Measurements from ENCODE around the gene ARL6IP4. TPM values are rescaled to one million over a fixed set of nuclear protein-coding genes. Genes with fewer than 3 reads are reported as not detected.

ARL6IP4 gene
- polyA plus RNA-seq, 2 of the 4 experiments (the other 2 are of a cell fraction) = 208 to 209 TPM

GRCh38 chr12:122956035-122956434, 24.4 kb upstream of the ARL6IP4 start:
- ATAC-seq (no peak), DNase-seq (ENCODE audit: low read depth in 1 of 2, low spot score in 1 of 2) (no peak), FAIRE-seq (no peak)
- H3K4me2 ChIP-seq = no peak overlapping the region
- no peak for TF ChIP-seq CBX8 (IDR thresholded peaks at IDR 0.05)
- peak; percentile 40 for TF ChIP-seq REST (IDR thresholded peaks at IDR 0.05)
- peaks cover 11% of the 10 kb centered on the region for H3K4me1 ChIP-seq
- WGBS (ENCODE audit: missing lambda C conversion rate) = 83% methylated on average over 2 of the region's 2 CpGs
- POLR2A ChIA-PET = no interaction called here
- CTCF ChIA-PET = interaction anchor here (0.9 to 25.9 kb wide), 9 partner anchors 8 to 318 kb away, joined by 3 to 522 read pairs (median 7); partner anchors contain the start of gene ABCB9
- no peak overlapping the region for H3K4me3 ChIP-seq
- no peaks in the 10 kb centered on the region for H3K9me3 ChIP-seq
- no peak overlapping the region for H3K27ac ChIP-seq

- H3K4me3 ChIP-seq = no peak overlapping the region
- 0 out of 3 replicates have a peak, but pooled peaks cover 4% of the 10 kb centered on the region for H3K4me1 ChIP-seq
- 90% methylated on average over 5 of the region's 5 CpGs for WGBS (ENCODE audit: missing lambda C conversion rate)
- TF ChIP-seq HEYL (CRISPR knock-in tag; IDR thresholded peaks at IDR 0.05) (no peak), NR3C1 (IDR thresholded peaks at IDR 0.05) (no peak), POLR2AphosphoS2 (conservative IDR thresholded peaks at IDR 0.05; ENCODE audit: low read length) (no peak), PHF8 (IDR thresholded peaks at IDR 0.05; ENCODE audit: borderline replicate concordance, low read depth) (no peak), CHD2 (IDR thresholded peaks at IDR 0.05; ENCODE audit: low read length, partially characterized antibody) (no peak), USF2 (IDR thresholded peaks at IDR 0.05) (no peak), MAZ (IDR thresholded peaks at IDR 0.05; ENCODE audit: borderline replicate concordance, low read depth, low read length) (no peak), ZFP36 (IDR thresholded peaks at IDR 0.05; ENCODE audit: borderline replicate concordance, partially characterized antibody) (no peak), ZSCAN20 (CRISPR knock-in tag; IDR thresholded peaks at IDR 0.05) (no peak), NPAS2 (CRISPR knock-in tag; IDR thresholded peaks at IDR 0.05; ENCODE audit: borderline replicate concordance) (no peak), EHF (CRISPR knock-in tag; IDR thresholded peaks at IDR 0.05) (no peak)
- POLR2A ChIA-PET = no interaction called here
- CTCF ChIA-PET = interaction anchor here (0.9 to 25.9 kb wide), 5 partner anchors 82 to 280 kb away, joined by 3 to 522 read pairs (median 3); no protein-coding TSS in a partner anchor
- no peak overlapping the region for H3K4me2 ChIP-seq
- no peak for ATAC-seq
- FAIRE-seq = no peak
- no peak overlapping the region for H3K27ac ChIP-seq
- DNase-seq (ENCODE audit: low read depth in 1 of 2, low spot score in 1 of 2) = no peak
- H3K9me3 ChIP-seq = no peaks in the 10 kb centered on the region
Observed at GRCh38 chr12:122958198-122958888, 22.1 kb upstream of the ARL6IP4 start.

GRCh38 chr12:122959566-122960192, 20.8 kb upstream of the ARL6IP4 start:
- Histone ChIP-seq H3K27ac (no peak overlapping the region), H3K4me3 (no peak overlapping the region), H3K4me2 (no peak overlapping the region), H3K9me3 (no peaks in the 10 kb centered on the region), H3K4me1 (peaks cover 10% of the 10 kb centered on the region; the same call in 1 of the 3 replicates)
- ATAC-seq (no peak), DNase-seq (ENCODE audit: low read depth in 1 of 2, low spot score in 1 of 2) (no peak), FAIRE-seq (no peak)
- TF ChIP-seq ATOH8 (CRISPR knock-in tag; IDR thresholded peaks at IDR 0.05; ENCODE audit: low read depth) = no peak
- TF ChIP-seq RARB (CRISPR knock-in tag; IDR thresholded peaks at IDR 0.05) = no peak
- no peak for TF ChIP-seq HMGXB4 (CRISPR knock-in tag; IDR thresholded peaks at IDR 0.05; ENCODE audit: borderline replicate concordance)
- no peak for TF ChIP-seq SREBF2 (IDR thresholded peaks at IDR 0.05)
- TF ChIP-seq FOXS1 (CRISPR knock-in tag; IDR thresholded peaks at IDR 0.05) = no peak
- TF ChIP-seq JUN (IDR thresholded peaks at IDR 0.05) = no peak
- TF ChIP-seq E2F6 (IDR thresholded peaks at IDR 0.05; ENCODE audit: borderline replicate concordance, low read depth) = no peak
- TF ChIP-seq HDAC2 (IDR thresholded peaks at IDR 0.05) = no peak
- TF ChIP-seq ZC3H11A (IDR thresholded peaks at IDR 0.05) = no peak
- CTCF ChIA-PET = no interaction called here
- POLR2A ChIA-PET = no interaction called here
- WGBS (ENCODE audit: missing lambda C conversion rate) = 93% methylated on average over 29 of the region's 35 CpGs

All from A549 (cell line).